ENCODE data around the gene MCTP1. TPM values are rescaled to one million over a fixed set of nuclear protein-coding genes. Genes with fewer than 3 reads are reported as not detected.

MCTP1 gene
- total and polyA plus RNA-seq, 2 of the 8 experiments (the other 6 are each of a cell fraction or from before 2014, with no cell fraction given) = 0.56 to 3.4 TPM

DNA sequence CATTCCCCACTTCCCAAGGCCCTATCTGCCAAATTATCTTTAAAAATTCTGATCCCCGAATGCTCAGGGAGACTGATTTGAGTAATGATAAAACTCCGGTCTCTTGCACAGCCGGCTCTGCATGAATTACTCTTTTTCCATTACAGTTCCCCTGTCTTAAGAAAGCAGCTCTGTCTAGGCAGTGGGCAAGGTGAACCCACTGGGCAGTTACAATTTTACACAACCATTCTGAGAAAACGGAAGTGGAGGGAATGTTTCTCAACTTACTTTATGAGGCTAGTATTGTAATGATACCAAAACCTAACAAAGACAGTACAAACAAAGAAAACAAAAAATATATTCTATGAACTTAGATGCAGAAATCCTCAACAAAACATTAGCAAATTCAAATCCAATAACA is 100.0 kb downstream of the MCTP1 start:
- no peak overlapping the region for H2BK20ac ChIP-seq (ENCODE audit: low read length)
- H3K23ac ChIP-seq (ENCODE audit: insufficient read length) = no peak overlapping the region
- no peaks in the 10 kb centered on the region for H3K23me2 ChIP-seq (ENCODE audit: low read depth, low read length)
- no peak overlapping the region for H2BK12ac ChIP-seq (ENCODE audit: low read depth, low read length)
- CTCF ChIA-PET (ENCODE audit: partially characterized antibody) = interaction anchor here (0.6 to 0.9 kb wide), 2 partner anchors 9 to 404 kb away, joined by 3 read pairs; no protein-coding TSS in a partner anchor
- DNase-seq (ENCODE audit: low read depth in 1 of 2, low spot score in 2 of 2) (no peak), FAIRE-seq (no peak)
- no peak overlapping the region for H4K5ac ChIP-seq (ENCODE audit: insufficient read length, low read depth, low read length)
- no peak overlapping the region for H3K27ac ChIP-seq (ENCODE audit: low read depth, low read length)
- H2AFZ ChIP-seq (ENCODE audit: low read length) = no peak overlapping the region
- H2AK5ac ChIP-seq (ENCODE audit: low read depth, low read length) = no peak overlapping the region
- WGBS, 2 experiments (ENCODE audit: extremely low coverage in 1 of 2, insufficient coverage in 1 of 2, insufficient read length in 1 of 2, insufficient replicate concordance in 2 of 2, low coverage in 1 of 2, low lambda C conversion rate in 2 of 2, missing lambda C conversion rate in 1 of 2) = 93% methylated on average over 4 of the region's 4 CpGs; no CpG with 5 or more reads in 1 of the 2 experiments
- H3K56ac ChIP-seq (replicated peaks; ENCODE audit: insufficient read length, low read depth, low read length) = no peak overlapping the region
- H3K18ac ChIP-seq (ENCODE audit: extremely low read depth, low read length) = no peak overlapping the region
- no peak overlapping the region for H2BK5ac ChIP-seq (ENCODE audit: low read depth, low read length)
- TF ChIP-seq BRCA1 (IDR thresholded peaks at IDR 0.05; ENCODE audit: low read depth, low read length) (no peak), RAD21 (IDR thresholded peaks at IDR 0.05 in 1 of 2, conservative IDR thresholded peaks at IDR 0.05 in 1 of 2; ENCODE audit: low read depth in 2 of 2, low read length in 2 of 2) (no peak), BCL11A (IDR thresholded peaks at IDR 0.05; ENCODE audit: low read depth in 2 of 2, low read length in 2 of 2) (no peak), SIN3A (conservative IDR thresholded peaks at IDR 0.05 in 1 of 2, IDR thresholded peaks at IDR 0.05 in 1 of 2; ENCODE audit: low read depth in 1 of 2, low read length in 2 of 2) (no peak), SP2 (IDR thresholded peaks at IDR 0.05; ENCODE audit: low read length) (no peak)
- TF ChIP-seq, protein P1, sequence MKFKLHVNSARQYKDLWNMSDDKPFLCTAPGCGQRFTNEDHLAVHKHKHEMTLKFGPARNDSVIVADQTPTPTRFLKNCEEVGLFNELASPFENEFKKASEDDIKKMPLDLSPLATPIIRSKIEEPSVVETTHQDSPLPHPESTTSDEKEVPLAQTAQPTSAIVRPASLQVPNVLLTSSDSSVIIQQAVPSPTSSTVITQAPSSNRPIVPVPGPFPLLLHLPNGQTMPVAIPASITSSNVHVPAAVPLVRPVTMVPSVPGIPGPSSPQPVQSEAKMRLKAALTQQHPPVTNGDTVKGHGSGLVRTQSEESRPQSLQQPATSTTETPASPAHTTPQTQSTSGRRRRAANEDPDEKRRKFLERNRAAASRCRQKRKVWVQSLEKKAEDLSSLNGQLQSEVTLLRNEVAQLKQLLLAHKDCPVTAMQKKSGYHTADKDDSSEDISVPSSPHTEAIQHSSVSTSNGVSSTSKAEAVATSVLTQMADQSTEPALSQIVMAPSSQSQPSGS (IDR thresholded peaks at IDR 0.05; ENCODE audit: low read length) = no peak
- no peaks in the 10 kb centered on the region for H3K36me3 ChIP-seq (ENCODE audit: control insufficient read depth in 2 of 4, insufficient read depth in 4 of 4, low read length in 3 of 4)
- no peaks in the 10 kb centered on the region for H3K79me2 ChIP-seq (ENCODE audit: control insufficient read depth in 1 of 2, insufficient read depth in 2 of 2, low read length in 2 of 2)
- H3K27me3 ChIP-seq (replicated peaks in 1 of 4; ENCODE audit: control insufficient read depth in 3 of 4, extremely low read depth in 1 of 4, insufficient read depth in 3 of 4, low read length in 3 of 4) = no peaks in the 10 kb centered on the region
- no peak overlapping the region for H4K91ac ChIP-seq (replicated peaks; ENCODE audit: insufficient read length, low read length)
- POLR2A ChIA-PET (ENCODE audit: partially characterized antibody) = no interaction called here
- no peak overlapping the region for H2BK120ac ChIP-seq (replicated peaks; ENCODE audit: low read depth, low read length)
- no peak overlapping the region for H3K4me2 ChIP-seq (ENCODE audit: insufficient read depth in 1 of 2, low read depth in 2 of 2, low read length in 2 of 2)
- no peak overlapping the region for H3K4me3 ChIP-seq (ENCODE audit: extremely low read depth in 1 of 4, insufficient read depth in 2 of 4, low read depth in 3 of 4, low read length in 4 of 4)
- no peak overlapping the region for H2BK15ac ChIP-seq (ENCODE audit: low read length)
- no peaks in the 10 kb centered on the region for H3K79me1 ChIP-seq (ENCODE audit: low read depth, low read length)
- H3K4ac ChIP-seq (replicated peaks; ENCODE audit: insufficient read length, low read depth, low read length) = no peak overlapping the region
- no peaks in the 10 kb centered on the region for H4K20me1 ChIP-seq (replicated peaks in 1 of 2; ENCODE audit: control insufficient read depth in 1 of 2, insufficient read depth in 2 of 2, low read length in 2 of 2)
- H4K8ac ChIP-seq (ENCODE audit: extremely low read depth, insufficient read depth, low read length) = no peak overlapping the region
- H3K9ac ChIP-seq (replicated peaks in 1 of 4; ENCODE audit: extremely low read depth in 1 of 4, low read depth in 3 of 4, low read length in 3 of 4) = no peak overlapping the region
- H3K14ac ChIP-seq (ENCODE audit: insufficient read length) = no peak overlapping the region
- no peaks in the 10 kb centered on the region for H3K9me3 ChIP-seq (ENCODE audit: insufficient read depth in 2 of 2, low read depth in 1 of 2, low read length in 1 of 2)
- no peaks in the 10 kb centered on the region; a peak in 1 of 7 replicates for H3K4me1 ChIP-seq (replicated peaks in 1 of 4; ENCODE audit: control insufficient read depth in 3 of 4, insufficient read depth in 4 of 4, low read length in 3 of 4)

Measured in H1 (cell line).